Measurements from ENCODE around the gene GNB3.

DNA sequence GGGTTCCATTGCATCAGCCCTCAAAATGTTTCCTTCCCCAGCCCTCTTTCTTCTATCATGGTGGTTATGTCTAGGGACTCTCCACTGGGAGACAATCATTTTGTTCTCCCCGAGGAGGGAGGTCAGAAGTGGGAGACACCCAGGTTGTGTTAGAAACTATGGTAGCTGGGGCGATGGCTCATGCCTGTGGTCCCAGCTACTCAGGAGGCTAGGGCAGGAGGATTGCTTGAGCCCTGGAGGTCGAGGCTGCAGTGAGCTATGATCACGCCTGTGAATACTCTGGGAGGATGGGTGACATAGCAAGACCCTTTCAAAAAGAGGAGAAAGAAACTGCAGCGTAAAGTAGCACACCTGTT, 50.9 kb downstream of the GNB3 start:
- TF ChIP-seq CSDC2 (CRISPR knock-in tag; IDR thresholded peaks at IDR 0.05) (no peak), ZC3H10 (CRISPR knock-in tag; IDR thresholded peaks at IDR 0.05) (no peak), GLIS3 (CRISPR knock-in tag; IDR thresholded peaks at IDR 0.05) (no peak), TOX (CRISPR knock-in tag; IDR thresholded peaks at IDR 0.05; ENCODE audit: borderline replicate concordance) (no peak), ZNF70 (CRISPR knock-in tag; IDR thresholded peaks at IDR 0.05) (no peak), ZNF565 (CRISPR knock-in tag; conservative IDR thresholded peaks at IDR 0.05; ENCODE audit: low read depth) (no peak), RARB (CRISPR knock-in tag; IDR thresholded peaks at IDR 0.05) (no peak)
- TF ChIP-seq, protein P1, sequence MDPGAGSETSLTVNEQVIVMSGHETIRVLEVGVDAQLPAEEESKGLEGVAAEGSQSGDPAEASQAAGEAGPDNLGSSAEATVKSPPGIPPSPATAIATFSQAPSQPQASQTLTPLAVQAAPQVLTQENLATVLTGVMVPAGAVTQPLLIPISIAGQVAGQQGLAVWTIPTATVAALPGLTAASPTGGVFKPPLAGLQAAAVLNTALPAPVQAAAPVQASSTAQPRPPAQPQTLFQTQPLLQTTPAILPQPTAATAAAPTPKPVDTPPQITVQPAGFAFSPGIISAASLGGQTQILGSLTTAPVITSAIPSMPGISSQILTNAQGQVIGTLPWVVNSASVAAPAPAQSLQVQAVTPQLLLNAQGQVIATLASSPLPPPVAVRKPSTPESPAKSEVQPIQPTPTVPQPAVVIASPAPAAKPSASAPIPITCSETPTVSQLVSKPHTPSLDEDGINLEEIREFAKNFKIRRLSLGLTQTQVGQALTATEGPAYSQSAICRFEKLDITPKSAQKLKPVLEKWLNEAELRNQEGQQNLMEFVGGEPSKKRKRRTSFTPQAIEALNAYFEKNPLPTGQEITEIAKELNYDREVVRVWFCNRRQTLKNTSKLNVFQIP (CRISPR knock-in tag; IDR thresholded peaks at IDR 0.05; ENCODE audit: borderline replicate concordance, low read depth) = no peak
- TF ChIP-seq, protein P2, sequence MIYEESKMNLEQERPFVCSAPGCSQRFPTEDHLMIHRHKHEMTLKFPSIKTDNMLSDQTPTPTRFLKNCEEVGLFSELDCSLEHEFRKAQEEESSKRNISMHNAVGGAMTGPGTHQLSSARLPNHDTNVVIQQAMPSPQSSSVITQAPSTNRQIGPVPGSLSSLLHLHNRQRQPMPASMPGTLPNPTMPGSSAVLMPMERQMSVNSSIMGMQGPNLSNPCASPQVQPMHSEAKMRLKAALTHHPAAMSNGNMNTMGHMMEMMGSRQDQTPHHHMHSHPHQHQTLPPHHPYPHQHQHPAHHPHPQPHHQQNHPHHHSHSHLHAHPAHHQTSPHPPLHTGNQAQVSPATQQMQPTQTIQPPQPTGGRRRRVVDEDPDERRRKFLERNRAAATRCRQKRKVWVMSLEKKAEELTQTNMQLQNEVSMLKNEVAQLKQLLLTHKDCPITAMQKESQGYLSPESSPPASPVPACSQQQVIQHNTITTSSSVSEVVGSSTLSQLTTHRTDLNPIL (CRISPR knock-in tag; IDR thresholded peaks at IDR 0.05; ENCODE audit: low read depth) = no peak

Data from SK-N-SH treated with all-trans-retinoic acid at 6 μM for 48 hours (cell line).